A549 treated with Mapracorat at 1 μM for 4 hours (cell line): Measurements from ENCODE around the gene GPR25. TPM values are rescaled to one million over a fixed set of nuclear protein-coding genes. Genes with fewer than 3 reads are reported as not detected.

Experiments
- total RNA-seq: library from RNA; stranded (reverse); fragments of 200-300 nt; extraction: Qiagen RNA extraction; gene quantifications from 5 replicates; pipeline ENCODE4 v1.2.3, GENCODE V29; 2022

GPR25 gene, protein sequence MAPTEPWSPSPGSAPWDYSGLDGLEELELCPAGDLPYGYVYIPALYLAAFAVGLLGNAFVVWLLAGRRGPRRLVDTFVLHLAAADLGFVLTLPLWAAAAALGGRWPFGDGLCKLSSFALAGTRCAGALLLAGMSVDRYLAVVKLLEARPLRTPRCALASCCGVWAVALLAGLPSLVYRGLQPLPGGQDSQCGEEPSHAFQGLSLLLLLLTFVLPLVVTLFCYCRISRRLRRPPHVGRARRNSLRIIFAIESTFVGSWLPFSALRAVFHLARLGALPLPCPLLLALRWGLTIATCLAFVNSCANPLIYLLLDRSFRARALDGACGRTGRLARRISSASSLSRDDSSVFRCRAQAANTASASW
- total RNA-seq: not detected in 5 replicates

GRCh38 chr1:200872446-200873115, at the start of gene GPR25:
Gene GPR25, plus strand, starts transcription at chr1:200872981. Its CDS starts 57 bp downstream, at chr1:200873038.

GRCh38 chr1:200894712-200895442, 22.1 kb downstream of the GPR25 start, which contains the start of gene INAVA:
Gene INAVA, plus strand, starts transcription at chr1:200894900. Its CDS starts 3,501 bp downstream, at chr1:200898401.

Other genes with a start within 250 kb of the GPR25 start
- gene DDX59, start 203.1 kb upstream of the GPR25 start, total RNA-seq: 12.4 to 15.4 TPM (median 14.1 TPM) in 5 replicates
- gene CAMSAP2, start 134.1 kb upstream of the GPR25 start, total RNA-seq: 15.6 to 22.5 TPM (median 19.4 TPM) in 5 replicates
- gene INAVA, start 21.9 kb downstream of the GPR25 start, total RNA-seq: 36.4 to 50.4 TPM (median 46.3 TPM) in 5 replicates
- 1.3 to 2.6 TPM (median 2.2 TPM) in 5 replicates for gene KIF21B, start 150.7 kb downstream of the GPR25 start, total RNA-seq
- gene CACNA1S, start 239.4 kb downstream of the GPR25 start, total RNA-seq: not detected in 5 replicates